HepG2 (cell line): ENCODE measurements around the gene HDLBP. TPM values are rescaled to one million over a fixed set of nuclear protein-coding genes. Genes with fewer than 3 reads are reported as not detected.

Experiments used
- ATAC-seq: fragments of 200-7000 bp; cut with Tn5 transposase; 3 replicates; pipeline ENCODE4 v1.9.1; 2020; ENCODE audit warnings: mild to moderate bottlenecking, moderate library complexity
- BruUV-seq: library from RNA; stranded (reverse); fragments of 400-500 nt; replicated peaks from 2 replicates; lab custom pipeline; 2021; lab: Mats Ljungman, UMichigan
- CTCF ChIA-PET: fragments of 300-600 bp; formaldehyde crosslinking; extraction: SDS; loops from one replicate; lab custom pipeline; 2021; ENCODE audit warnings: low total read pairs, inconsistent platforms, low intra/inter-chr PET ratio; lab: Yijun Ruan, JAX
- POLR2A ChIA-PET: fragments of 350-600 bp; sonication (Branson Sonifier 250); formaldehyde crosslinking; loops from one replicate; lab custom pipeline; 2020; ENCODE audit warnings: antibody characterized with exemption, inconsistent platforms; lab: Yijun Ruan, JAX
- DNase-seq: peaks from one replicate; pipeline ENCODE4 v3.0.0-alpha.2; 2015; ENCODE audit warnings: low spot score
- FAIRE-seq: peaks from 3 replicates; lab custom pipeline; 2011; peaks lifted over from hg19 to GRCh38; lab: Jason Lieb, UNC
- H2AFZ ChIP-seq: one replicate; pipeline ENCODE4 v1.6.1; 2011; ENCODE audit warnings: low read length, inconsistent platforms
- H3K27ac ChIP-seq: fragments of 300-600 bp; 3 replicates; pipeline ENCODE4 v1.8.0; 2011; ENCODE audit warnings: mixed run types, mild to moderate bottlenecking, mixed read lengths, low read length, inconsistent platforms; ENCODE audit not compliant: insufficient read depth; ENCODE audit errors: extremely low read length
- H3K27me3 ChIP-seq, 2 experiments: fragments of 200-600 bp in 1 of 2; 2 replicates in 1 of 2; 3 replicates in 1 of 2; pipeline versions ENCODE4 v1.6.0 to v1.8.0; 2011; ENCODE audit warnings: low read length in 2 of 2, mild to moderate bottlenecking in 2 of 2, moderate library complexity in 2 of 2, inconsistent platforms in 1 of 2; ENCODE audit not compliant: insufficient read depth in 2 of 2, control insufficient read depth in 1 of 2
- H3K36me3 ChIP-seq, 2 experiments: fragments of 200-600 bp in 1 of 2; replicated peaks in 1 of 2; 2 replicates in 1 of 2; 3 replicates in 1 of 2; pipeline versions ENCODE4 v1.5.1 to v1.8.0; 2011; ENCODE audit warnings: low read length in 2 of 2, inconsistent platforms in 1 of 2; ENCODE audit not compliant: insufficient read depth in 2 of 2, control insufficient read depth in 1 of 2
- H3K4me1 ChIP-seq: 2 replicates; pipeline ENCODE4 v1.5.1; 2012; ENCODE audit warnings: low read length, inconsistent platforms; ENCODE audit not compliant: insufficient read depth
- H3K4me2 ChIP-seq: 2 replicates; pipeline ENCODE4 v1.6.0; 2011; ENCODE audit warnings: low read depth, low read length, inconsistent platforms
- H3K4me3 ChIP-seq, 3 experiments: fragments of 200-600 bp in 1 of 3; sonication (generic), shearing (Covaris generic) in 1 of 3; replicated peaks in 1 of 3; 2 replicates each; pipeline ENCODE4 v1.5.1; 2011 to 2016; ENCODE audit warnings: low read length in 3 of 3, inconsistent platforms in 2 of 3, low read depth in 2 of 3, mild to moderate bottlenecking in 2 of 3, control low read depth in 1 of 3, mixed read lengths in 1 of 3; ENCODE audit not compliant: insufficient read depth in 1 of 3
- H3K79me2 ChIP-seq: one replicate; pipeline ENCODE4 v1.6.1; 2011; ENCODE audit warnings: low read length, inconsistent platforms; ENCODE audit not compliant: insufficient read depth
- H3K9ac ChIP-seq: 2 replicates; pipeline ENCODE4 v1.6.0; 2011; ENCODE audit warnings: mild to moderate bottlenecking, low read depth, low read length, inconsistent platforms; ENCODE audit not compliant: insufficient read depth
- H3K9me3 ChIP-seq: 2 replicates; pipeline ENCODE4 v1.5.1; 2012; ENCODE audit warnings: mild to moderate bottlenecking, low read length
- H4K20me1 ChIP-seq: 2 replicates; pipeline ENCODE4 v1.6.0; 2011; ENCODE audit warnings: inconsistent platforms, mild to moderate bottlenecking, low read length, moderate library complexity; ENCODE audit not compliant: insufficient read depth
- BATF2 ChIP-seq: sonication (generic); formaldehyde crosslinking; IDR thresholded peaks from 2 replicates; pipeline ENCODE4 v1.8.0; 2022; ENCODE audit warnings: mild to moderate bottlenecking, missing genetic modification reagents, moderate library complexity
- CEBPB ChIP-seq: IDR thresholded peaks from 2 replicates; pipeline ENCODE4 v1.6.1; 2011; ENCODE audit warnings: low read depth, low read length, improper control_type of control experiment, borderline replicate concordance
- GTF2F1 ChIP-seq: fragments of 150-350 bp; IDR thresholded peaks from 2 replicates; pipeline ENCODE4 v1.6.1; 2014; ENCODE audit warnings: low read length
- SMC3 ChIP-seq: IDR thresholded peaks from 2 replicates; pipeline ENCODE4 v1.6.1; 2011; ENCODE audit warnings: low read length, improper control_type of control experiment
- ZFP91 ChIP-seq: sonication (generic); formaldehyde crosslinking; IDR thresholded peaks from 2 replicates; pipeline ENCODE4 v1.9.0; 2022; ENCODE audit warnings: missing genetic modification reagents, mild to moderate bottlenecking, borderline replicate concordance
- ZFYVE20 ChIP-seq: sonication (generic); formaldehyde crosslinking; IDR thresholded peaks from 2 replicates; pipeline ENCODE4 v1.8.0; 2023; ENCODE audit warnings: low read depth, mild to moderate bottlenecking, moderate library complexity, missing genetic modification reagents, borderline replicate concordance
- ZMAT3 ChIP-seq: sonication (generic); formaldehyde crosslinking; conservative IDR thresholded peaks from 2 replicates; pipeline ENCODE4 v1.7.0; 2021; ENCODE audit warnings: missing genetic modification reagents
- ZNF224 ChIP-seq: sonication (generic); formaldehyde crosslinking; IDR thresholded peaks from 2 replicates; pipeline ENCODE4 v1.5.0; 2020; ENCODE audit warnings: mild to moderate bottlenecking, missing genetic modification reagents
- ZNF3 ChIP-seq: IDR thresholded peaks from 2 replicates; pipeline ENCODE4 v1.7.0; 2017; ENCODE audit warnings: inconsistent platforms
- ZNF383 ChIP-seq: sonication (generic); formaldehyde crosslinking; IDR thresholded peaks from 2 replicates; pipeline ENCODE4 v1.4.0; 2020; ENCODE audit warnings: missing genetic modification reagents, mild to moderate bottlenecking, borderline replicate concordance
- ZNF558 ChIP-seq: sonication (generic); formaldehyde crosslinking; IDR thresholded peaks from 2 replicates; pipeline ENCODE4 v1.9.0; 2022; ENCODE audit warnings: mild to moderate bottlenecking, missing genetic modification reagents, borderline replicate concordance
- ZNF562 ChIP-seq: sonication (generic); formaldehyde crosslinking; IDR thresholded peaks from 2 replicates; pipeline ENCODE4 v1.8.0; 2022; ENCODE audit warnings: missing genetic modification reagents, borderline replicate concordance
- ZNF598 ChIP-seq: sonication (generic); formaldehyde crosslinking; IDR thresholded peaks from 2 replicates; pipeline ENCODE4 v1.5.1; 2020; ENCODE audit warnings: mild to moderate bottlenecking, missing genetic modification reagents, borderline replicate concordance
- ZNF724P ChIP-seq: sonication (generic); formaldehyde crosslinking; IDR thresholded peaks from 2 replicates; pipeline ENCODE4 v1.8.0; 2022; ENCODE audit warnings: missing genetic modification reagents, borderline replicate concordance
- WGBS: methylation state at CpG from one replicate; pipeline ENCODE4 v1.1.6; 2017; ENCODE audit warnings: low lambda C conversion rate; 5-methylcytosine and 5-hydroxymethylcytosine counted together
- in situ Hi-C: cut with HindIII; loops from 2 replicates; pipeline ENCODE4 v1.10.0; 2017; ENCODE audit warnings: low pct_unique_long_range_greater_than_20kb; ENCODE audit not compliant: extremely low pct_ligation_motif_present
- intact Hi-C: fragments of 100-400 bp; cut with micrococcal nuclease; formaldehyde crosslinking; loops from one replicate; pipeline ENCODE4 v1.10.0; 2022; ENCODE audit not compliant: unreplicated experiment
- polyA plus RNA-seq, 8 experiments: library from polyadenylated mRNA; depleted of rRNA in 3 of 8; stranded (reverse) in 7 of 8; unstranded in 1 of 8; fragments of >200 nt; fragmentation: Illumina TruSeq in 4 of 8; extraction: Trizol in 4 of 8; gene quantifications; 2 replicates each; pipeline versions ENCODE4 v1.2.1 to v1.2.3, GENCODE V29; 2011 to 2016; ENCODE audit warnings: low read depth in 4 of 8, missing spikeins in 1 of 8, mixed read lengths in 1 of 8; ENCODE audit not compliant: insufficient read depth in 1 of 8
- total RNA-seq, 5 experiments: library from RNA; depleted of rRNA; stranded (reverse); fragments of >200 nt; fragmentation: Illumina TruSeq; extraction: Trizol; gene quantifications; 2 replicates each; pipeline ENCODE4 v1.2.3, GENCODE V29; 2016; ENCODE audit warnings: low read depth in 1 of 5
- TF ChIP-seq, protein P1 (sequence below): sonication (generic); formaldehyde crosslinking; IDR thresholded peaks from 2 replicates; pipeline ENCODE4 v1.5.0; 2020; ENCODE audit warnings: missing genetic modification reagents

Gene HDLBP
- total and polyA plus RNA-seq, 2 of the 13 experiments (the other 11 are each of a cell fraction or from before 2014, with no cell fraction given), result 464 to 707 TPM

DNA sequence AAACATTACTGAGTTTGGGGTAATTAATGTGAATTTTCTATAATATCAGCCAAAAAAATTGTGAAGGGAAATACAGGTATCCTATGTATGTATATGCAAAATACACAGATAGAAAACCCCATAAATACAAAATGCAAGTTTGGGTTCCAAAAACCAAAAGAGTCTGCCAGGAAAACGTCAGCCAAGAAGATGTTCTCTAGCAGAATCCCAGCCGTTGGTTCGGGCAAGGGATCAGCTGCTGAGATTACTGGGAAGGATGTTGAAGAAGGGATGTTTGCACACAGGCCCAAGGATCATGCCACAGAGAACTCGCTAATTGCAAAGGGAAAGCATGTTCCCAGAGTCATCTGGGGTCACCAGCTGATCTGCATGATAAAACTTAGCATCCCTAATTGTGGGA, 136.5 kb downstream of the HDLBP start:
- FAIRE-seq, result no peak
- DNase-seq, result no peak
- Histone ChIP-seq H3K4me2 (no peak overlapping the region), H3K4me3 (no peak overlapping the region), H4K20me1 (no peaks in the 10 kb centered on the region), H3K9me3 (no peaks in the 10 kb centered on the region), H3K27me3 (no peaks in the 10 kb centered on the region), H3K27ac (no peak overlapping the region), H3K36me3 (peaks cover 6 to 34% of the 10 kb centered on the region in 2 experiments; a peak in 4 of 5 replicates), H3K9ac (no peak overlapping the region), H3K4me1 (no peaks in the 10 kb centered on the region), H2AFZ (no peak overlapping the region), H3K79me2 (no peaks in the 10 kb centered on the region)
- WGBS, result 91% methylated on average over 4 of the region's 4 CpGs
- in situ Hi-C loops, result no loop called here
- BruUV-seq, result no TSS peak
- CTCF ChIA-PET, result no interaction called here
- ATAC-seq, result no peak
- POLR2A ChIA-PET, result no interaction called here
- intact Hi-C loops, result no loop called here
- no peak for TF ChIP-seq ZMAT3 (CRISPR knock-in tag)
- TF ChIP-seq SMC3, result no peak

GRCh38 chr2:241177526-241178334, 137.7 kb downstream of the HDLBP start:
- H3K27ac ChIP-seq, result no peak overlapping the region
- POLR2A ChIA-PET, result no interaction called here
- intact Hi-C loops, result no loop called here
- TF ChIP-seq ZFYVE20, result no peak
- no peak for TF ChIP-seq ZNF558 (CRISPR knock-in tag)
- TF ChIP-seq ZNF3 (CRISPR knock-in tag), result no peak
- no peak for TF ChIP-seq ZNF383 (CRISPR knock-in tag)
- no peak for TF ChIP-seq ZFP91 (CRISPR knock-in tag)
- no peak for TF ChIP-seq ZNF224 (CRISPR knock-in tag)
- no peak for TF ChIP-seq ZNF562
- no peak for TF ChIP-seq GTF2F1
- TF ChIP-seq ZNF724P, result no peak
- TF ChIP-seq ZNF598 (CRISPR knock-in tag), result no peak
- TF ChIP-seq, protein P1, sequence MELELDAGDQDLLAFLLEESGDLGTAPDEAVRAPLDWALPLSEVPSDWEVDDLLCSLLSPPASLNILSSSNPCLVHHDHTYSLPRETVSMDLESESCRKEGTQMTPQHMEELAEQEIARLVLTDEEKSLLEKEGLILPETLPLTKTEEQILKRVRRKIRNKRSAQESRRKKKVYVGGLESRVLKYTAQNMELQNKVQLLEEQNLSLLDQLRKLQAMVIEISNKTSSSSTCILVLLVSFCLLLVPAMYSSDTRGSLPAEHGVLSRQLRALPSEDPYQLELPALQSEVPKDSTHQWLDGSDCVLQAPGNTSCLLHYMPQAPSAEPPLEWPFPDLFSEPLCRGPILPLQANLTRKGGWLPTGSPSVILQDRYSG (CRISPR knock-in tag), result no peak
- TF ChIP-seq BATF2, result no peak
- no peak for TF ChIP-seq CEBPB

More at GRCh38 chr2:241177526-241178334, 137.7 kb downstream of the HDLBP start:
- H3K4me1 ChIP-seq, result no peaks in the 10 kb centered on the region
- no peak overlapping the region for H3K4me2 ChIP-seq
- H2AFZ ChIP-seq, result no peak overlapping the region
- CTCF ChIA-PET, result no interaction called here
- no peaks in the 10 kb centered on the region for H3K79me2 ChIP-seq
- H3K36me3 ChIP-seq, result peaks cover 4 to 31% of the 10 kb centered on the region in 2 experiments; a peak in 4 of 5 replicates
- 91% methylated on average over 10 of the region's 12 CpGs for WGBS
- FAIRE-seq, result no peak
- H3K4me3 ChIP-seq, result no peak overlapping the region
- no peak for ATAC-seq
- H3K27me3 ChIP-seq, result no peaks in the 10 kb centered on the region
- no peaks in the 10 kb centered on the region for H3K9me3 ChIP-seq
- H4K20me1 ChIP-seq, result no peaks in the 10 kb centered on the region
- in situ Hi-C loops, result no loop called here
- no peak for DNase-seq
- no peak overlapping the region for H3K9ac ChIP-seq
- no TSS peak for BruUV-seq
